HUES6 (cell line): ENCODE data around the gene FCAMR.

Experiments
- H3K27ac ChIP-seq: 2 replicates; pipeline ENCODE4 v1.7.0; 2013; ENCODE audit warnings: low read depth, mild to moderate bottlenecking, low read length, inconsistent platforms
- H3K27me3 ChIP-seq: 2 replicates; pipeline ENCODE4 v1.6.1; 2013; ENCODE audit warnings: low read length; ENCODE audit not compliant: control insufficient read depth, insufficient read depth
- H3K36me3 ChIP-seq: 2 replicates; pipeline ENCODE4 v1.6.1; 2013; ENCODE audit warnings: low read length; ENCODE audit not compliant: control insufficient read depth, insufficient read depth
- H3K4me1 ChIP-seq: 2 replicates; pipeline ENCODE4 v1.6.1; 2013; ENCODE audit warnings: low read length; ENCODE audit not compliant: control insufficient read depth, insufficient read depth
- H3K4me3 ChIP-seq: 2 replicates; pipeline ENCODE4 v1.5.1; 2013; ENCODE audit warnings: low read depth, low read length
- H3K9ac ChIP-seq: one replicate; pipeline ENCODE4 v1.6.1; 2013; ENCODE audit warnings: mild to moderate bottlenecking, low read length
- H3K9me3 ChIP-seq: 2 replicates; pipeline ENCODE4 v1.6.1; 2013; ENCODE audit warnings: low read depth, low read length; ENCODE audit not compliant: control insufficient read depth, insufficient read depth

The FCAMR gene

DNA sequence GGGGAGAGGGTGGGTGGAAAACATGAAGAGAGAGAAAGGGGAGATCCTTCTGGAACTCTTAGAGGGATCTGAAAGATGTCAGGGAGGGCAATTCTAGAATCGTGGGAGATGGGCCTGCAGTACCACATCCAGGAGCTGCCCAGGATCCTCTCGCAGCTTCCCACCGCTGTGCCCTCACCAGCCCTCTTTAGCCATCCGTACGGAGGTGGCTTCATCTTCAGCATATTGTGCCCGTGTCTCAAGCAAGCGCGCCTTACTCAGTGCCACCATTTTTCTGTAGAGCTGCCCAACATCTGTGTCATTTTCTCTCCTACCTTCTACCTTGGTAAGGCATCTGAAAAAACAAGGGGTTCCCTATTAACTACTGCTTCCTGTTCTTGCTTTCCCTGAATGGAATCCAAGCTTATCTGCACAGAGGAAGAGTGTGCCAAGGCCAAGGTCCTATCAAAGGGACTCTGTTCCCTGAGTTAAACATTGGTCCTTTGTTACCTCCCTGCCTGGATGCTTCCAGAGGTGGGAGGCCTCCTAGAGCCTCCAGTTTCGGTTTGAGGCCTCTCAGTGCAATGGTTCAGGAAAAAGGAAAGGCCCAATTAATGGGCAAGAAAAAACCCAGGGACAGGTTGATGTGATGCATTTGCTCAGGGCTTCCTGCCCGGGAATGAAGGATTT lies 39.1 kb upstream of the FCAMR start:
- Histone ChIP-seq H3K9me3 (no peaks in the 10 kb centered on the region), H3K4me3 (no peak overlapping the region), H3K36me3 (no peaks in the 10 kb centered on the region), H3K27ac (no peak overlapping the region), H3K4me1 (no peaks in the 10 kb centered on the region), H3K9ac (no peak overlapping the region), H3K27me3 (peaks cover 6% of the 10 kb centered on the region; the same call in 1 of the 2 replicates)

DNA sequence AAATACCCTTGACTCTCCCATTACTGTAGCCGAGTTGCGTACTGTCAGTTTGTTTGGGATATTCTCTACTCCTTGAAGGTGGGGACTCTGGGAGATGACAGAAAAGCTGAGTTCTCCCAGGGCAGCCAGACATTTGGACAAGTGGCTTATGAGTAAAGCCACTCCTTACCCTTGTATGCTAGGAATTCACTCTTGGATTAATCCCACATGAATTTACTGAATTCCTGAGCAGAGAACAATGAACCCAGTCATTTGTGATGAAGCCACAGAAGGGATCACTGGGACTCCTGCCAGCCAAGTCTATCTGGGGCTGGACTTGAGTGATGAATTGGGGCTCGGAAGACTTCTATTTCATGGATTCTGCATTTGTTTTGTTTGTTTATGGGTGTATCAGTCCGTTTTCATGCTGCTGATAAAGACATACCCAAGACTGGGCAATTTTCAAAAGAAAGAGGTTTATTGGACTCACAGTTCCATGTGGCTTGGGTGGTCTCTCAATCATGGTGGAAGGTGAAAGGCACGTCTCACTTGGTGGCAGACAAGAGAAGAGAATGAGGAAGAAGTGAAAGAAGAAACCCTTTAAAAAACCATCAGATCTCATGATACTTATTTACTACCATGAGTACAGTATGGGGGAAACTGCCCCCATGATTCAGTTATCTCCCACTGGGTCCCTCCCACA lies 37.2 kb upstream of the FCAMR start:
- Histone ChIP-seq H3K9ac (no peak overlapping the region), H3K27ac (no peak overlapping the region), H3K9me3 (no peaks in the 10 kb centered on the region), H3K4me1 (peaks cover 10% of the 10 kb centered on the region), H3K36me3 (no peaks in the 10 kb centered on the region), H3K27me3 (no peaks in the 10 kb centered on the region), H3K4me3 (no peak overlapping the region)

DNA sequence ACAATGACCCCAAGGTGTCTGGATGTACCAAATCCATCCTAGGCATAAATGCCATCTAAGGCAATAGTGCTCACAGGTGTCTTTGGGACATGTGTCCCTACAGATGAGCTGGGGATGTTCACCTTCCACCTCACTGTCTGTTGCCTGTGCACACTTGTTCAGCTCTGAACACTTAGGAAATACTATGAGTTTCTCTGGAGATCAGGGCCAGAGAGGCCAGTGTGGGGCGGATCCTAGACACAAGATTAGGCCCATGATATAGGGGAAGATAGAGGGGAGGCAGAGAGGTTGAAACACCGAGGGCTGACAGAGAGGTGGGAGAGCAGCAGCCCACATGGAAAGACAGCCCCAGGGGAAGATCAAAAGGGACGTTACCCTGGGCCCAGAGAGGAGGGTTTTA lies 36.7 kb upstream of the FCAMR start:
- H3K4me1 ChIP-seq = peaks cover 11% of the 10 kb centered on the region
- H3K4me3 ChIP-seq = no peak overlapping the region
- no peaks in the 10 kb centered on the region for H3K36me3 ChIP-seq
- H3K9me3 ChIP-seq = no peaks in the 10 kb centered on the region
- H3K27ac ChIP-seq = no peak overlapping the region
- H3K27me3 ChIP-seq = no peaks in the 10 kb centered on the region
- H3K9ac ChIP-seq = no peak overlapping the region

GRCh38 chr1:207006083-207006482 lies 35.8 kb upstream of the FCAMR start:
- H3K4me3 ChIP-seq = no peak overlapping the region

GRCh38 chr1:207004931-207005830 lies 34.9 kb upstream of the FCAMR start:
- no peaks in the 10 kb centered on the region for H3K27me3 ChIP-seq
- H3K4me1 ChIP-seq = peaks cover 13% of the 10 kb centered on the region
- H3K27ac ChIP-seq = no peak overlapping the region
- no peaks in the 10 kb centered on the region for H3K9me3 ChIP-seq
- no peaks in the 10 kb centered on the region for H3K36me3 ChIP-seq
- H3K9ac ChIP-seq = no peak overlapping the region
- no peak overlapping the region for H3K4me3 ChIP-seq

More at GRCh38 chr1:207006083-207006482, 35.8 kb upstream of the FCAMR start:
- Histone ChIP-seq H3K27me3 (no peaks in the 10 kb centered on the region), H3K27ac (no peak overlapping the region), H3K4me1 (peaks cover 13% of the 10 kb centered on the region), H3K36me3 (no peaks in the 10 kb centered on the region), H3K9me3 (no peaks in the 10 kb centered on the region), H3K9ac (no peak overlapping the region)

DNA sequence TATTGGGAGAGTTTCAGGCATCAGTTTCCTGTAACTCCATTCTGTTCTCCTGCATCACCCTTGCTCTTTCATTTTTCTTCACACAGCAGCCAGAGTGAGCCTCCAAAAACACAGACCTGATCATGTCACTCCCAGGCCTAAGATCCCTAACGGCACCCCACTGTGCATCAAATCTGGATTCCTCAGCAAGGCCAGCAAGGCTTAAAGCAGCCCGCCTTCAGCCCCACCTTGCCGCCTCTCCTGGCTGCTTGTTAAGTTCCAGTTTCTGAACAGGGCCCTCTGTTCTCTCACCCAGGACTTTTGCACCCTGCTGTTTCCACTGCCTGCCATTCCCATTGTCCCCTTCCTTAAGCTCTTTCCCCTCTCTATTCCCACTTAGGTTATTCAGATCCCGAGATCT lies 33.0 kb upstream of the FCAMR start:
- Histone ChIP-seq H3K9ac (no peak overlapping the region), H3K27me3 (no peaks in the 10 kb centered on the region), H3K36me3 (no peaks in the 10 kb centered on the region), H3K4me3 (no peak overlapping the region), H3K9me3 (no peaks in the 10 kb centered on the region), H3K4me1 (peaks cover 13% of the 10 kb centered on the region), H3K27ac (no peak overlapping the region)

DNA sequence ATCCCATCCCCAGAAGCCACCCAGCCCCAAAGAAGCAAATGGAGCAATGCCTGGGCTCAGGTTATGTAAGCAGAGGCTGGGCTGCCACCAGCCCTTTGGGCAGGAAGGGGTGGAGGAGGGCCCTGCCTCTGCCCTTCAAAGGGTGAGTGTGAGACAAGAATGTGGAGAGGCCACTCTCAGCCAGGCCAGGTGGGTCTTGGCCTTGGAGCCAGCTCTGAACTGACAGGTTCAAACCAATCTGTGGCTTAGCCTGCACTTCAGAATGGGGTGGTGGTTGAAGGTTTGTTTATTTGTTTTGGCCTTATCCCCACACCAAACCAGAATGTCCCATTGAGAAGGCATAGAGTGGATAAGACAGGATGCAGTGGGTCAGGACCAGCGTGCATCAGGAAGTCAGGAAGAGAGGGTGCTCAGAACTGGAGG lies 32.5 kb upstream of the FCAMR start:
- Histone ChIP-seq H3K36me3 (no peaks in the 10 kb centered on the region), H3K4me1 (peaks cover 13% of the 10 kb centered on the region), H3K9ac (no peak overlapping the region), H3K4me3 (no peak overlapping the region), H3K27ac (no peak overlapping the region), H3K27me3 (no peaks in the 10 kb centered on the region), H3K9me3 (no peaks in the 10 kb centered on the region)

DNA sequence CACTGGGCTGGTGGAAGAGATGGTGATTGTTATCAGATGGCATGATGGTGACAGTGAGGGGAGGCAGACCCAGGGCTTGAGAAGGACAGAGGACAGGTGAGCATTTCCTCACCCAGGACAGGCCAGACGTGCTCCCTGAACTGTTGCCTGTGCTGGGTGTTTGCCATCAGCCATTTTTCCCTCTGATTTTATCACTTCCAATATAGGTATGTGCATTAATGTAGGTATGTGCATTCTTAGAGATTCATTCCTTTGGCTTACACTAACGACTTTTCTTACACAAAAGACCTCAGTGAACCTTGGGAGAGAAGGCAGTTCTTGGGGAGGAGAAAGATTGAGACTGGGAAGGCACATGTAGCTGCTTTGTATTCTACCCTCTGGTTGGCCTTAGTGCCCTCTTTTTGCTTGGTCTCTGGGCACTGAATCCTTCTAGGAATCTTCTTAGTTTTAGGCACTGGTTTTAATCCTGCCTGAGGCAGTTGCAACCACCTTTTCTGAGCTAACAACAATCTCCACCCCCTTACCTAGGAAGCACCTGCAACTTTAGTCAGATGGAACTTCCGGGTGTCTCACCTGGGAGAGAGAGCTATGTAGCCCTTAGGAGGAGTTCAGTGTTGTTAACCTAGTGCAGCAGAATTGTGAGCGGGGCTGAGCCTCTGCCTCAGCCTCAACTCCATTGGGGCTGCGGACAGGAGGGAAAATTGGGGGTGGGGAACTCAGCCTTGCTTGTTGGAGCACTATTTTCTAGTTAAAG lies 31.4 kb upstream of the FCAMR start:
- Histone ChIP-seq H3K36me3 (no peaks in the 10 kb centered on the region), H3K9me3 (no peaks in the 10 kb centered on the region), H3K9ac (no peak overlapping the region), H3K27me3 (no peaks in the 10 kb centered on the region), H3K27ac (no peak overlapping the region), H3K4me1 (peaks cover 13% of the 10 kb centered on the region), H3K4me3 (no peak overlapping the region)

GRCh38 chr1:207000651-207001291 lies 30.5 kb upstream of the FCAMR start:
- no peaks in the 10 kb centered on the region for H3K27me3 ChIP-seq
- H3K9ac ChIP-seq = no peak overlapping the region
- H3K27ac ChIP-seq = no peak overlapping the region
- no peak overlapping the region for H3K4me3 ChIP-seq
- H3K4me1 ChIP-seq = peaks cover 13% of the 10 kb centered on the region
- H3K9me3 ChIP-seq = no peaks in the 10 kb centered on the region
- H3K36me3 ChIP-seq = no peaks in the 10 kb centered on the region

GRCh38 chr1:206998816-206999215 lies 28.6 kb upstream of the FCAMR start:
- no peak overlapping the region for H3K27ac ChIP-seq
- H3K27me3 ChIP-seq = no peaks in the 10 kb centered on the region
- peaks cover 13% of the 10 kb centered on the region for H3K4me1 ChIP-seq
- H3K4me3 ChIP-seq = no peak overlapping the region
- no peaks in the 10 kb centered on the region for H3K36me3 ChIP-seq
- H3K9me3 ChIP-seq = no peaks in the 10 kb centered on the region
- H3K9ac ChIP-seq = no peak overlapping the region
